GM18861 (cell line): ENCODE measurements around the gene PRKG1.

Experiments
- ATAC-seq: cut with Tn5 transposase; IDR thresholded peaks from one replicate; pipeline ENCODE4 v1.9.1; 2021; ENCODE audit not compliant: unreplicated experiment

PRKG1 gene

GRCh38 chr10:51955696-51956095 lies 881.4 kb downstream of the PRKG1 start:
- ATAC-seq, result no peak

- ATAC-seq, result no peak
Measured at GRCh38 chr10:51956822-51957221, 882.5 kb downstream of the PRKG1 start.

GRCh38 chr10:51960494-51960895 lies 886.2 kb downstream of the PRKG1 start:
- ATAC-seq, result no peak

- ATAC-seq, result no peak
Measured at GRCh38 chr10:51961401-51961800, 887.1 kb downstream of the PRKG1 start.

- no peak for ATAC-seq
Measured at GRCh38 chr10:51964630-51965029, 890.3 kb downstream of the PRKG1 start.

- ATAC-seq, result no peak
Measured at GRCh38 chr10:51965451-51965850, 891.2 kb downstream of the PRKG1 start.

GRCh38 chr10:51972733-51973346 lies 898.6 kb downstream of the PRKG1 start:
- ATAC-seq, result no peak

- ATAC-seq, result no peak
Measured at GRCh38 chr10:51980752-51981151, 906.5 kb downstream of the PRKG1 start.

- no peak for ATAC-seq
Measured at GRCh38 chr10:51981731-51982130, 907.4 kb downstream of the PRKG1 start.

- ATAC-seq, result no peak
Measured at GRCh38 chr10:51983481-51983880, 909.2 kb downstream of the PRKG1 start.

GRCh38 chr10:51985336-51985735 lies 911.0 kb downstream of the PRKG1 start:
- no peak for ATAC-seq

- no peak for ATAC-seq
Measured at GRCh38 chr10:51986516-51986915, 912.2 kb downstream of the PRKG1 start.

- no peak for ATAC-seq
Measured at GRCh38 chr10:51993475-51993874, 919.2 kb downstream of the PRKG1 start.

GRCh38 chr10:51999096-51999495 lies 924.8 kb downstream of the PRKG1 start:
- ATAC-seq, result no peak

- ATAC-seq, result peak; percentile 78
Measured at GRCh38 chr10:52004342-52004949, 930.2 kb downstream of the PRKG1 start.

GRCh38 chr10:52007091-52007490 lies 932.8 kb downstream of the PRKG1 start:
- ATAC-seq, result no peak

GRCh38 chr10:52011118-52011517 lies 936.8 kb downstream of the PRKG1 start:
- no peak for ATAC-seq

GRCh38 chr10:52019077-52019555 lies 944.8 kb downstream of the PRKG1 start:
- no peak for ATAC-seq

- no peak for ATAC-seq
Measured at GRCh38 chr10:52019656-52020055, 945.4 kb downstream of the PRKG1 start.

- no peak for ATAC-seq
Measured at GRCh38 chr10:52020173-52020572, 945.9 kb downstream of the PRKG1 start.

GRCh38 chr10:52020702-52021101 lies 946.4 kb downstream of the PRKG1 start:
- no peak for ATAC-seq

- ATAC-seq, result no peak
Measured at GRCh38 chr10:52027055-52027705, 952.9 kb downstream of the PRKG1 start.
